Endodermal cell (in vitro differentiated cells): ENCODE results near the gene ERVH48-1. TPM values are rescaled to one million over a fixed set of nuclear protein-coding genes. Genes with fewer than 3 reads are reported as not detected.
"Not testable (repeated sequence)": the region's sequence is repeated elsewhere in the genome, so short reads cannot be mapped to it uniquely, and the experiment has no call there.

Source experiments
- DNase-seq: peaks from one replicate; pipeline ENCODE4 v3.0.0-alpha.2; 2017
- H3K27ac ChIP-seq: 2 replicates; pipeline ENCODE4 v1.5.1; 2013; ENCODE audit warnings: mild to moderate bottlenecking, low read depth, low read length, moderate library complexity
- H3K27me3 ChIP-seq: 2 replicates; pipeline ENCODE4 v1.6.1; 2013; ENCODE audit warnings: mild to moderate bottlenecking, low read length, moderate library complexity; ENCODE audit not compliant: insufficient read depth, control insufficient read depth, poor library complexity, severe bottlenecking
- H3K36me3 ChIP-seq: 2 replicates; pipeline ENCODE4 v1.7.0; 2013; ENCODE audit warnings: mild to moderate bottlenecking, low read length, moderate library complexity; ENCODE audit not compliant: control insufficient read depth, insufficient read depth
- H3K4me1 ChIP-seq: one replicate; pipeline ENCODE4 v1.7.0; 2013; ENCODE audit warnings: low read length; ENCODE audit not compliant: control insufficient read depth, insufficient read depth
- H3K4me3 ChIP-seq: 2 replicates; pipeline ENCODE4 v1.5.1; 2013; ENCODE audit warnings: mild to moderate bottlenecking, low read length, moderate library complexity
- H3K9ac ChIP-seq: 2 replicates; pipeline ENCODE4 v1.6.1; 2013; ENCODE audit warnings: mild to moderate bottlenecking, low read length, moderate library complexity; ENCODE audit not compliant: poor library complexity, severe bottlenecking; ENCODE audit errors: extremely low read depth
- H3K9me3 ChIP-seq: 2 replicates; pipeline ENCODE4 v1.6.1; 2013; ENCODE audit warnings: mild to moderate bottlenecking, low read length, moderate library complexity; ENCODE audit not compliant: control insufficient read depth
- H3K27ac Mint-ChIP-seq: 2 replicates; pipeline ENCODE4 v1.8.0; 2020; ENCODE audit warnings: mixed read lengths
- H3K27me3 Mint-ChIP-seq: 2 replicates; pipeline ENCODE4 v1.8.0; 2021; ENCODE audit warnings: mild to moderate bottlenecking, mixed read lengths; ENCODE audit not compliant: insufficient read depth
- H3K36me3 Mint-ChIP-seq: 2 replicates; pipeline ENCODE4 v1.8.0; 2020; ENCODE audit warnings: low read depth, mixed read lengths
- H3K4me1 Mint-ChIP-seq: 2 replicates; pipeline ENCODE4 v1.8.0; 2020; ENCODE audit warnings: mixed read lengths
- H3K4me3 Mint-ChIP-seq: 2 replicates; pipeline ENCODE4 v1.8.0; 2020; ENCODE audit warnings: mild to moderate bottlenecking, moderate library complexity, mixed read lengths
- H3K9me3 Mint-ChIP-seq: 2 replicates; pipeline ENCODE4 v1.8.0; 2020; ENCODE audit warnings: mild to moderate bottlenecking, mixed read lengths
- WGBS, 2 experiments: methylation state at CpG; one replicate each; pipeline versions ENCODE4 v1.1.5 to v1.1.7; 2013; ENCODE audit warnings: missing lambda C conversion rate in 2 of 2, mixed read lengths in 1 of 2; ENCODE audit not compliant: insufficient coverage in 1 of 2, insufficient read length in 1 of 2; 5-methylcytosine and 5-hydroxymethylcytosine counted together
- total RNA-seq, 2 donors: library from RNA; stranded (reverse); fragmentation: NEBNext Ultra II Directional in 1 of 2; extraction: Animal tissue kit (Norgen Biotek cat#: 25700) in 1 of 2; gene quantifications; 2 replicates in 1 of 2; 3 replicates in 1 of 2; pipeline ENCODE4 v1.2.1, GENCODE V29; 2021
- TF ChIP-seq, protein P1 (sequence below): fragments of 200-600 bp; sonication (generic); conservative IDR thresholded peaks from 2 replicates; pipeline ENCODE4 v1.5.0; 2021; ENCODE audit warnings: antibody characterized with exemption, mild to moderate bottlenecking

Gene ERVH48-1
- total RNA-seq, 2 donors from 2014 or later: 34.0 to 186 TPM

DNA sequence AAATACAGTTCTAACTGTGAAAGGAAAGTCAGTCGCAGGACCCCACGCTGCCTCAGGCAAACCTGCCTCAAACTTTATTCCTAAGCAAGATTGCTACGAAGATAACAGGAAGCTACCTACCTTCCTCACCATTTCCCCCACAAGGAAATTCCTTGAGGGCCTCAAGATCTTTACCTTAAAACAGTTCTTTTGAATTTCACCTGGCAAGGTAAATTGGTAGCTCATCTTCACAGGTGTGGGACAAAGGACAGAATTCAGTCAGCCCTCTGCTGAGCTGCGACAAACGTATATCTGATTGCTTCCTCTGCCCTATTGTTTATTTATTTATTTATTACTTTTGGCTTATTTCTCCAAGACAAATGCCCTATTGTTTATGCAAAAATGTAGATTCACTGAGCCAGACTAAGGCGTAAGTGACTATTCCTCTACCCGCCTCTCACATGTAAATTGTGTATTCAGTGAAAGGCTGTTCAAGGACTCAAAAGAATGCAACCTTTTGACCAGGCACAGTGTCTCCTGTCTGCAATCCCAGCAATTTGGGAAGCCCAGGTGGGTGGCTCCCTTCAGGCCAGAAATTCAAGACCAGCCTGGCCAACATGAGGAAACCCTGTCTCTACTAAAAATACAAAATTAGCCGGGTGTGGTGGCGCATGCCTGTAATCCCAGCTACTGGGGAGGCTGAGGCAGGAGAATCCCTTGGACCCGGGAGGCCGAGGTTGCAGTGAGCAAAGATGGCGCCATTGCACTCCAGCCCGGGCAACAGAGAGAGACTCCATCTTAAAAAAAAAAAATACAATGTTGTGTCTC is 31.6 kb upstream of the ERVH48-1 start:
- H3K27me3 ChIP-seq: no peaks in the 10 kb centered on the region
- Mint-ChIP-seq H3K4me3 (no peak overlapping the region), H3K27me3 (no peaks in the 10 kb centered on the region), H3K27ac (peak overlapping the region; percentile 96), H3K36me3 (peaks cover 4% of the 10 kb centered on the region), H3K9me3 (peaks cover 9% of the 10 kb centered on the region), H3K4me1 (peaks cover 27% of the 10 kb centered on the region)
- peak overlapping the region; percentile 72 for H3K9ac ChIP-seq
- TF ChIP-seq, protein P1, sequence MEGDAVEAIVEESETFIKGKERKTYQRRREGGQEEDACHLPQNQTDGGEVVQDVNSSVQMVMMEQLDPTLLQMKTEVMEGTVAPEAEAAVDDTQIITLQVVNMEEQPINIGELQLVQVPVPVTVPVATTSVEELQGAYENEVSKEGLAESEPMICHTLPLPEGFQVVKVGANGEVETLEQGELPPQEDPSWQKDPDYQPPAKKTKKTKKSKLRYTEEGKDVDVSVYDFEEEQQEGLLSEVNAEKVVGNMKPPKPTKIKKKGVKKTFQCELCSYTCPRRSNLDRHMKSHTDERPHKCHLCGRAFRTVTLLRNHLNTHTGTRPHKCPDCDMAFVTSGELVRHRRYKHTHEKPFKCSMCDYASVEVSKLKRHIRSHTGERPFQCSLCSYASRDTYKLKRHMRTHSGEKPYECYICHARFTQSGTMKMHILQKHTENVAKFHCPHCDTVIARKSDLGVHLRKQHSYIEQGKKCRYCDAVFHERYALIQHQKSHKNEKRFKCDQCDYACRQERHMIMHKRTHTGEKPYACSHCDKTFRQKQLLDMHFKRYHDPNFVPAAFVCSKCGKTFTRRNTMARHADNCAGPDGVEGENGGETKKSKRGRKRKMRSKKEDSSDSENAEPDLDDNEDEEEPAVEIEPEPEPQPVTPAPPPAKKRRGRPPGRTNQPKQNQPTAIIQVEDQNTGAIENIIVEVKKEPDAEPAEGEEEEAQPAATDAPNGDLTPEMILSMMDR: no peak
- peaks cover 5% of the 10 kb centered on the region for H3K4me1 ChIP-seq
- no peaks in the 10 kb centered on the region for H3K36me3 ChIP-seq
- 56 to 76% methylated on average over 9 to 13 of the region's 13 CpGs for WGBS, 2 experiments
- peak; percentile 90 for DNase-seq
- H3K9me3 ChIP-seq: no peaks in the 10 kb centered on the region
- peak overlapping the region; percentile 29 for H3K4me3 ChIP-seq
- peak overlapping the region; percentile 52 for H3K27ac ChIP-seq

DNA sequence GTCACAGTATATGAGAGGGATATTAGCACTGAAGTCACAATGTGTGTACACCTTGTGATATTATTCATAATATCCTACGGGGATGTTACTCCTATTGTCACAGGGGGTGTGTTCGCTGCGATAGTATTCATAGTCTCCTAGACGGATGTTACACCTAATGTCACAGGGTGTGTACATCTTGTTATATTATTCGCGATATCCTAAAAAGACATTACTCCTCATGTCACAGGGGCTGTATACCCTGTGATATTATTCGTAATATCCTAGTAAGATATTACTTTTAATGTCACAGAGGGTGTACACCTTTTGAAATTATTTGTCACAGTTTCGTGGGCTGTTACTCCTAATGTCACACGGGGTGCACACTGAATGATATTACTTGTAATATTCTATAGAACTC is 25.8 kb upstream of the ERVH48-1 start:
- not testable (repeated sequence) for H3K36me3 ChIP-seq, H3K4me3 Mint-ChIP-seq, H3K9me3 ChIP-seq, H3K4me1 ChIP-seq, H3K9ac ChIP-seq, H3K4me3 ChIP-seq, DNase-seq, H3K27ac Mint-ChIP-seq, H3K27ac ChIP-seq, H3K27me3 ChIP-seq, H3K27me3 Mint-ChIP-seq
- peaks cover 12% of the 10 kb centered on the region for H3K4me1 Mint-ChIP-seq
- WGBS, 2 experiments: 95 to 100% methylated on average over 1 to 7 of the region's 9 CpGs
- peaks cover 21% of the 10 kb centered on the region for H3K9me3 Mint-ChIP-seq
- peaks cover 26% of the 10 kb centered on the region for H3K36me3 Mint-ChIP-seq

DNA sequence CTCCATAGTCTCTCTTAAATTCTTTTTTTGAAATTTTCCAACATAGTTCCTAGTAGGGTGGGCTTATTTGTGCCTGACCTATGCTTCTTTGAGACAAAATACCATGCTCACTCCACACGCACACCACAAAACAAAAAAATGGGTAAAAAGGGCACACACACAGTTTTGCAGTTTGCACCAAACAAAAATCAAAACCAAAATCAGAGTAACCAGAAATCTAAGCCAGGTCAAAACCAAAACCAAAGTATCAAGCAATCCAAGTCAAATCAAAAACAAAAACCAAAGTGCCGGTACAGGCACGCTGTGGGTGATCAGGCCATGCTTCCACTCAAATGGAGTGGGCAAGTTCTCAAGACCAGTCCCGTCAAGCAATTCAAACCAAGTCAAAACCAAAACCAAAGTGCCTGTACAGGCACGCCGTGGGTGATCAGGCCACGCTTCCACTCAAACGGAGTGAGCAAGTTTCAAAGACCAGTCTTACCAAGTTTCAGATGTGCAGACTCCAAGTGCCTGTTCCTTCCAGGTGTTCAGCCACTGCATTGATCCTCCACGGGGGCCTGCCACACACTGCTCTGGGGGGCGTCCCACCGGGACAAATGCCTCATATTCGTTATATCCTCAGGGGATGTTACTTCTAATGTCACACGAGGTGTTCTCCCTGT is 23.8 kb upstream of the ERVH48-1 start:
- H3K4me3 ChIP-seq, H3K36me3 ChIP-seq, H3K4me1 Mint-ChIP-seq, H3K9me3 ChIP-seq, H3K4me3 Mint-ChIP-seq, H3K4me1 ChIP-seq, H3K9ac ChIP-seq, H3K27ac Mint-ChIP-seq, H3K27me3 Mint-ChIP-seq, H3K27ac ChIP-seq, H3K27me3 ChIP-seq: not testable (repeated sequence)
- Mint-ChIP-seq H3K36me3 (peaks cover 38% of the 10 kb centered on the region), H3K9me3 (peaks cover 21% of the 10 kb centered on the region)
- 96 to 97% methylated on average over 9 to 13 of the region's 13 CpGs for WGBS, 2 experiments
- peak; percentile 32 for DNase-seq

DNA sequence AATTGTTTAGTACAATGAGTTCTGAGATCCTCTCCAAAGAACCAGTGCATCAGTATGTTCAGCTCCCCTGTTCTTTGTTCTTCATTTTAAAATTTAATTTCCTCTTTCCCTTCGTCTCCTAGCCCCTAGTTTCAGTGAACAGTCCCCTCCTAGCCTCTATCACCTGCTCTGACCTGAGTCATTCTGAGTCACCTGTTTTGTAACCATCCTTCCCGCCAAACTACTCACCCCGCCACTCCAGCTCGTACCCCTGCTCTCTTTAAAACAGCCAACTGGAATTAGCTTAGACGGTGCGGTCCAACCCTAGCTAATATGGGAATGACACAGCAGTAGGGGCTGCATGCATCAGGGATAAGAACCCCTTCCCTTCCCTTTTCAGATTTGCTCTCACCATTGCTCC is 16.8 kb upstream of the ERVH48-1 start:
- peaks cover 56% of the 10 kb centered on the region for H3K36me3 Mint-ChIP-seq
- Histone ChIP-seq H3K4me3 (no peak overlapping the region), H3K27me3 (no peaks in the 10 kb centered on the region), H3K9ac (no peak overlapping the region), H3K36me3 (peaks cover 39% of the 10 kb centered on the region), H3K4me1 (peaks cover 11% of the 10 kb centered on the region), H3K9me3 (peaks cover 20% of the 10 kb centered on the region), H3K27ac (no peak overlapping the region)
- no peak overlapping the region for H3K4me3 Mint-ChIP-seq
- 79 to 100% methylated on average over 1 to 6 of the region's 6 CpGs for whole genome bisulfite sequencing, 2 experiments
- peaks cover 2% of the 10 kb centered on the region for H3K9me3 Mint-ChIP-seq
- H3K27me3 Mint-ChIP-seq: no peaks in the 10 kb centered on the region
- peak; percentile 29 for DNase-seq
- TF ChIP-seq, protein P1: no peak
- peaks cover 47% of the 10 kb centered on the region for H3K4me1 Mint-ChIP-seq
- H3K27ac Mint-ChIP-seq: peak overlapping the region; percentile 55
